Tibial artery (tissue), 4 donors: ENCODE data around the gene MLIP.

ENCODE experiments used
- DNase-seq, 2 donors: peaks; one replicate each; pipeline ENCODE4 v3.0.0-alpha.2; 2019
- H3K27ac ChIP-seq, 2 donors: fragments of 200-600 bp; sonication (generic) in 1 of 2; 1 replicate in 1 of 2; 2 replicates in 1 of 2; pipeline ENCODE4 v1.5.1; 2018 to 2019; ENCODE audit warnings: mild to moderate bottlenecking in 1 of 2
- H3K27me3 ChIP-seq, 2 donors: fragments of 200-600 bp; sonication (generic) in 1 of 2; one replicate each; pipeline versions ENCODE4 v1.5.1 to v1.6.0; 2016 to 2019
- H3K36me3 ChIP-seq, 3 donors: fragments of 200-600 bp; sonication (generic) in 2 of 3; one replicate each; pipeline ENCODE4 v1.5.1; 2016 to 2019; ENCODE audit warnings: mild to moderate bottlenecking in 2 of 3
- H3K4me1 ChIP-seq, 4 donors: fragments of 200-600 bp; sonication (generic) in 2 of 4; 1 replicate in 3 of 4; 2 replicates in 1 of 4; pipeline ENCODE4 v1.5.1; 2016 to 2019
- H3K4me3 ChIP-seq, 2 donors: fragments of 200-600 bp; sonication (generic) in 1 of 2; 1 replicate in 1 of 2; 2 replicates in 1 of 2; pipeline ENCODE4 v1.5.1; 2018 to 2019; ENCODE audit warnings: mild to moderate bottlenecking in 2 of 2
- H3K9me3 ChIP-seq, 3 donors: fragments of 200-600 bp; sonication (generic) in 1 of 3; one replicate each; pipeline ENCODE4 v1.5.1; 2016 to 2019
- intact Hi-C: fragments of 100-400 bp; cut with DNase I; formaldehyde crosslinking; loops from one replicate; pipeline ENCODE4 v1.15.0; 2023; ENCODE audit warnings: low total_unique reads
- TF ChIP-seq, protein P1 (sequence below), 2 experiments: fragments of 200-600 bp in 1 of 2; fragments of 450-650 bp in 1 of 2; IDR thresholded peaks; one replicate each; pipeline ENCODE4 v1.5.1; 2017 to 2019; ENCODE audit warnings: antibody characterized with exemption in 2 of 2, mild to moderate bottlenecking in 1 of 2, moderate library complexity in 1 of 2

The MLIP gene

GRCh38 chr6:54307439-54307910 lies 196.2 kb downstream of the MLIP start:
- Histone ChIP-seq H3K36me3 (no peaks in the 10 kb centered on the region), H3K4me1 (no peaks in the 10 kb centered on the region), H3K27me3 (no peaks in the 10 kb centered on the region), H3K27ac (no peak overlapping the region), H3K9me3 (no peaks in the 10 kb centered on the region), H3K4me3 (no peak overlapping the region)
- intact Hi-C loops: no loop called here
- TF ChIP-seq, protein P1, sequence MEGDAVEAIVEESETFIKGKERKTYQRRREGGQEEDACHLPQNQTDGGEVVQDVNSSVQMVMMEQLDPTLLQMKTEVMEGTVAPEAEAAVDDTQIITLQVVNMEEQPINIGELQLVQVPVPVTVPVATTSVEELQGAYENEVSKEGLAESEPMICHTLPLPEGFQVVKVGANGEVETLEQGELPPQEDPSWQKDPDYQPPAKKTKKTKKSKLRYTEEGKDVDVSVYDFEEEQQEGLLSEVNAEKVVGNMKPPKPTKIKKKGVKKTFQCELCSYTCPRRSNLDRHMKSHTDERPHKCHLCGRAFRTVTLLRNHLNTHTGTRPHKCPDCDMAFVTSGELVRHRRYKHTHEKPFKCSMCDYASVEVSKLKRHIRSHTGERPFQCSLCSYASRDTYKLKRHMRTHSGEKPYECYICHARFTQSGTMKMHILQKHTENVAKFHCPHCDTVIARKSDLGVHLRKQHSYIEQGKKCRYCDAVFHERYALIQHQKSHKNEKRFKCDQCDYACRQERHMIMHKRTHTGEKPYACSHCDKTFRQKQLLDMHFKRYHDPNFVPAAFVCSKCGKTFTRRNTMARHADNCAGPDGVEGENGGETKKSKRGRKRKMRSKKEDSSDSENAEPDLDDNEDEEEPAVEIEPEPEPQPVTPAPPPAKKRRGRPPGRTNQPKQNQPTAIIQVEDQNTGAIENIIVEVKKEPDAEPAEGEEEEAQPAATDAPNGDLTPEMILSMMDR (IDR thresholded peaks at IDR 0.05): no peak
- DNase-seq: no peak

DNA sequence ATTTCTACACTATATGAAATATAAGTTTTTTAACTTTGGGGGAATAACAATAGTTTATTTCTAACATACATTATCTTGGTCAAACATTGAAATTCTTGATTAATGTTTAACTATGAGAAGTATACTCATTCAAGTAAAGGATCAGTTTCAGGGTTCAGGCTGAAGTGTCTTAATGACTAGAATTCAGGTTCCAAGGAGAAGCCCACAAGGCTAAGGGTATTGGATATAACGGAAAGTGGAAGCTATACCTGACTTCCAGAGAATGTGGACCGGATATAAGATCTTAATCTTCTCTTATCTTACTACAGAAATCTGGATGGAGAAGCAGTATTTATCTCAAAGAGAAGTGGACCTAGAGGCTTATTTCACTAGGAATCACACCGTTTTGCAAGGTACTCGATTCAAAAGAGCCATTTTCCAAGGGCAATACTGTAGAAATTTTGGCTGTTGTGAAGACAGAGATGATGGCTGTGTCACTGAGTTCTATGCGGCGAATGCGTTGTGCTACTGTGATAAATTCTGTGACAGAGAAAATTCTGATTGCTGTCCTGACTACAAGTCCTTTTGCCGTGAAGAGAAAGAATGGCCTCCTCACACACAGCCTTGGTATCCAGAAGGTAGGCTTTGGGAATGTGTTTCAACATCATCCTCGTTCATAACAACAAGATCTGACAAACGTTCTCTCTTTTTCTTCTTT lies 197.2 kb downstream of the MLIP start, which contains the start of gene TINAG:
TINAG (plus strand) TSS at position 153 of the 697 bp plus-strand sequence; CDS start at position 263, 110 bp downstream.
- Histone ChIP-seq H3K27ac (no peak within 1 kb of the TSS), H3K27me3 (no peaks in the 10 kb centered on the region), H3K9me3 (no peaks in the 10 kb centered on the region), H3K36me3 (no peaks in the 10 kb centered on the region), H3K4me3 (no peak within 1 kb of the TSS), H3K4me1 (no peaks in the 10 kb centered on the region)
- TF ChIP-seq, protein P1 (IDR thresholded peaks at IDR 0.05): no peak
- intact Hi-C loops: no loop called here
- no peak for DNase-seq

DNA sequence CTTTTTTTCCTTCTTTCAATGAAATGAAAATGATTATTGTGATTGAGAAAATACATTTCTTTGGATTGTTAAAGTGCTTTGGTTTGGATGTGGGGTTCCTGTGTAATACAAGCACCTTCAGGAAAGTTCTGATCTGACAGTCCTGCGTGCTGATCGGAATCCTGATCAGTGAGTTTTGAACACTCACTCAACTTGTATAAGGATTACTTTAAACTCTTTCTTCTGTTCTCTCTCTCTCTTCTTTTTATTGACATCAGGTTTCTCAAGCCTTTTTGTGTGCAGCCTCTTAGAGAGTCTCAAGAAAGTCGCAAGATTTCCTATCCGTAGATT lies 197.7 kb downstream of the MLIP start:
- Histone ChIP-seq H3K27ac (no peak overlapping the region), H3K27me3 (no peaks in the 10 kb centered on the region), H3K9me3 (no peaks in the 10 kb centered on the region), H3K4me1 (no peaks in the 10 kb centered on the region), H3K36me3 (no peaks in the 10 kb centered on the region), H3K4me3 (no peak overlapping the region)
- intact Hi-C loops: no loop called here
- TF ChIP-seq, protein P1 (IDR thresholded peaks at IDR 0.05): no peak
- no peak for DNase-seq

GRCh38 chr6:54310377-54311152 lies 199.3 kb downstream of the MLIP start:
- Histone ChIP-seq H3K9me3 (no peaks in the 10 kb centered on the region), H3K36me3 (no peaks in the 10 kb centered on the region), H3K27me3 (no peaks in the 10 kb centered on the region), H3K4me1 (no peaks in the 10 kb centered on the region), H3K4me3 (no peak overlapping the region), H3K27ac (no peak overlapping the region)
- intact Hi-C loops: no loop called here
- TF ChIP-seq, protein P1 (IDR thresholded peaks at IDR 0.05): no peak
- DNase-seq: no peak

GRCh38 chr6:54315656-54316055 lies 204.4 kb downstream of the MLIP start:
- intact Hi-C loops: no loop called here
- TF ChIP-seq, protein P1 (IDR thresholded peaks at IDR 0.05): no peak

More at GRCh38 chr6:54315656-54316055, 204.4 kb downstream of the MLIP start:
- Histone ChIP-seq H3K36me3 (no peaks in the 10 kb centered on the region), H3K27me3 (no peaks in the 10 kb centered on the region), H3K4me1 (no peaks in the 10 kb centered on the region), H3K9me3 (no peaks in the 10 kb centered on the region), H3K27ac (no peak overlapping the region), H3K4me3 (no peak overlapping the region)
- DNase-seq: no peak
